GM23338 (cell line): ENCODE data around the gene SERPINH1.

ENCODE experiments used
- CTCF ChIP-seq, 2 experiments: fragments of 200-600 bp in 1 of 2; sonication (generic) in 1 of 2; conservative IDR thresholded peaks; 2 replicates each; pipeline versions ENCODE4 v1.5.1 to v1.6.1; 2016 to 2017; ENCODE audit warnings: antibody characterized with exemption in 2 of 2, low read depth in 2 of 2, mild to moderate bottlenecking in 2 of 2, moderate library complexity in 1 of 2
- EZH2phosphoT487 ChIP-seq: fragments of 200-600 bp; sonication (generic); IDR thresholded peaks from one replicate; pipeline ENCODE4 v1.8.1; 2018; ENCODE audit warnings: antibody characterized with exemption; ENCODE audit not compliant: unreplicated experiment
- POLR2AphosphoS5 ChIP-seq: IDR thresholded peaks from 2 replicates; pipeline ENCODE4 v1.6.1; 2016; ENCODE audit warnings: antibody characterized with exemption, low read depth
- REST ChIP-seq: IDR thresholded peaks from one replicate; pipeline ENCODE4 v1.6.1; 2018; ENCODE audit warnings: antibody characterized with exemption; ENCODE audit not compliant: unreplicated experiment

- TF ChIP-seq CTCF (conservative IDR thresholded peaks at IDR 0.05; ENCODE audit: low read depth in 2 of 2) (no peak), REST (no peak), POLR2AphosphoS5 (no peak), EZH2phosphoT487 (no peak)
Observed at GRCh38 chr11:75527938-75528735, 33.9 kb upstream of the SERPINH1 start.
